GM19463 (cell line): ENCODE measurements around the gene FGFR3.

ENCODE experiments used
- ATAC-seq: cut with Tn5 transposase; IDR thresholded peaks from one replicate; pipeline ENCODE4 v1.9.1; 2021; ENCODE audit warnings: mild to moderate bottlenecking, moderate library complexity; ENCODE audit not compliant: unreplicated experiment

Gene FGFR3

DNA sequence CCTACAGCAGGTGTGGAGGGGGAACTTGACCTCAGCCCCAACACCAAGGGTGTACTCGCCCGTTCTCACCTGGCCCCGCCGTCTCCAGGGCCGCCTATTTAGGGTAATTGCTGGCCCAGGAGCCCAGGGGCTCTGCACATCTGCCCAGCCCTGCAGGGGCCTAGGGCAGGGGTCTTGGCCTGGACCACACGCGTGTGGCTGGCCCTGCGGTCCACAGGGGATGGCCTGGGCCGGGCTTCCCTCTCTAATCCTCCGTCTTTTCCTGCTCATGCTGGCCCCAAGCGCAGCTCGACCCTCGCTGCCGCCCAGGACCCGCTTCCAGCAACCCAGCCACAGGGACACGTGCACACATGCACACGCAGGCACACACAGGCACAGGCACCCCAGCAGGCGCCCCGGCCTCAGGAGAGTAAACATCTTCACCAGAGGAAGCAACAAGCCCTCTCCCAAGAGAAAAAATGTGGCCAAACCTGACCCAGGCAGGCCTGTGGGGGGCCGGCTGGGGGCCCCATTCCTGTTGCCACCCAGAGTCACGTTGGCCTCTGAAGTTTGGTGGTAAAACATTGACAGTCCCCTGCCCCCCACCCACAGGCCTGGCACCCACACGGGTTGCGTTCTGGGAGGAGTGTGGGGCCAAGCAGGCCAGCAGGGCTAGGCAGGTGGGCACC lies 24.6 kb upstream of the FGFR3 start:
- no peak for ATAC-seq

DNA sequence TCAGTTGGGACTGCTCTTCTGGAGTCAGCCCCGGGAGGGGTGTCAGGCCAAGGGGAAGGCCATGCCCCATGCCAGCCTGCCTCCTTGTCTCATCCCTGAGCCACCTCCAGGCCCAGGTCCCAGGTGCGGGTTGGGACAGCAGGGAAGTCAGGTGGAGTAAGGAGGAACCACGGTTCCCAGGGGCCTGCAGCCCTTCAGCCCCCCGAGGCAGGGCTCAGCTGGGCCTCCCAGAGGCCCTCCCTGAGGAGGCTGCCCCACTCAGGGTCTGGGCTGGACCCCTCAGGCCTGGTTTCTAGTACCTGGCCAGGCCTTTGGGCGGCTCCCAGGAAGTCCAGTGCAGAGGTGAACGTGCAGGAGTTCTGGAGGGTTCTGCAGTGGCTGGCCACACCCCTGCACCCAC lies 23.4 kb upstream of the FGFR3 start:
- ATAC-seq, result no peak

- no peak for ATAC-seq
These were observed 22.8 kb upstream of the FGFR3 start for GRCh38 chr4:1770245-1770644.

- no peak for ATAC-seq
These were observed 22.3 kb upstream of the FGFR3 start for GRCh38 chr4:1770791-1771231.

GRCh38 chr4:1771555-1772305 lies 21.4 kb upstream of the FGFR3 start:
- ATAC-seq, result no peak

GRCh38 chr4:1772853-1773538 lies 20.1 kb upstream of the FGFR3 start:
- no peak for ATAC-seq

DNA sequence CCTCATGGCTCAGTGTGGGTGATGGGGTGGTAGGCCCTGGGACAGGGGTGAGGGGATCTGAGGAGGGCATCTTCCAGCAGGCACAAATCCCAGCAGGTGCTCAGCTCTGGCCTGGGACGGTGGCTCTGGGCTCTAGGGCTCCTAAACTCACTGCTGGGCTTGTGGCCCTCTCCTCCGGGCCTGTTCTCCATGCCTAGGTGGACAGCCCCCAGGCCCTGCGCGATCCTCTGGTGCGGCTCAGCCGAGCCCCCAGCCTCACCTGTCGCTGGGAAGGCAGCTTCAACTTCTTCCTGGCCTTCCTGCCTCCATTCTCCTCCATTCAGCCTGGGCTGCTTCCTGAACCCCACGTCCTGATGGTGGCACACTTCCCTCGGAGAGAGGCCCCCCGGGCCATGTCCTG lies 19.3 kb upstream of the FGFR3 start:
- ATAC-seq, result no peak

DNA sequence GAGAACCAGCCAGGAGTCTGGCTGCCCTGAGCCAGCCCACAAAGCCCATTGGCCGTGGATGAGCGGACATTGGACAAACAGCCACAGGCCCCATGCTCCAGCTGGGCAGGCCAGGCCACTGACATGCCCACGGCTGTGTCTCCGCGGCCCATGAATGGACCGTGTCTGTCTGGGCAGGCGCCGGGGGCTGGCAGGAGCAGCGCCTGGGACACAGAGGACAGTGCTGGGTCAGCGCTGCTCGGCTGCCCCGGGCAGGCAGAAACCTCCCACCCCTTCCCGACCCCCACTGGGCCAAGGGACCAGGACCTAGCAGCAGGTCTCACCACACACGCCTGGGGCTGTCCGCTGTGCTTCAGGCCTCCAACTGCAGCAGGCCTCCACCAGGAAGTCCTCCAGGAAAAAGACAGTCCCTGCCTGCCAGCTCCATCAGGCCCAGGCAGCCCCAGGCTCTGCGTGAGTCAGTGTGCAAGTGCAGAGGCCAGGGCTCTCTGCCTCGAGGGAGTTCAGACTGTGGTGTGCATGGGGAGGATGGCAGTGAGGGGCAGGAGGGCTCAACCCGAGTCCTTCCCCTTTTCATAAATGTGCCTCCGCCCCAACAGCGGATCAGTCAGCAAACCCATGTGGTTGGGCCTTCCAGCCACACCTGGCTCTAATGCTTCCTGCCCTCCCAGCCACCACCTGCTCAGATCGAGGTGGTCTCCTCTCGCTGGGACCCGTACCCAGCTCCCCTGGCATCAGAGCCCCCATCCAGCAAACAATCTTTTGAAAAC lies 17.2 kb upstream of the FGFR3 start:
- no peak for ATAC-seq

GRCh38 chr4:1776521-1777161 lies 16.5 kb upstream of the FGFR3 start:
- no peak for ATAC-seq

- ATAC-seq, result no peak
These were observed 15.1 kb upstream of the FGFR3 start for GRCh38 chr4:1777822-1778641.

- no peak for ATAC-seq
These were observed 14.3 kb upstream of the FGFR3 start for GRCh38 chr4:1778642-1779392.

- no peak for ATAC-seq
These were observed 13.3 kb upstream of the FGFR3 start for GRCh38 chr4:1779588-1780382.

DNA sequence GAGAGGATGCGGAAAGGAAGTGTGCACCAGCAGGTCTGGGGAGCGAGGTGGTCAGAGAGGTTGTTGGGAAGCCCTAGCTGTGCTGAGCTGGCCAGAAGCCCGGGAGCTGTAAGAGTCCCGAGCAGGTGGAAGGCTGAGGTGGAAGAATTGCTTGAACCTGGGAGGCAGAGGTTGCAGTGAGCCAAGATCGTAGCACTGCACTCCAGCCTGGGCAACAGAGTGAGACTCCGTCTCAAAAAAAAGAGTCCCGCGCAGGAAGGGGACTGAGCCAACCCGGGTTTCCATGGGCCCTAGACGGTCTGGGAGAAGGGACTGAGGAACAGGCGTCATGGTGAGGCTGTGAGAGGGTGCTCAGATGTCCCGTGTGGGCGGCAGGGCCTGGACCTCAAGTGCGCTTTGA lies 12.7 kb upstream of the FGFR3 start:
- no peak for ATAC-seq

- no peak for ATAC-seq
These were observed 10.1 kb upstream of the FGFR3 start for GRCh38 chr4:1783015-1783414.

DNA sequence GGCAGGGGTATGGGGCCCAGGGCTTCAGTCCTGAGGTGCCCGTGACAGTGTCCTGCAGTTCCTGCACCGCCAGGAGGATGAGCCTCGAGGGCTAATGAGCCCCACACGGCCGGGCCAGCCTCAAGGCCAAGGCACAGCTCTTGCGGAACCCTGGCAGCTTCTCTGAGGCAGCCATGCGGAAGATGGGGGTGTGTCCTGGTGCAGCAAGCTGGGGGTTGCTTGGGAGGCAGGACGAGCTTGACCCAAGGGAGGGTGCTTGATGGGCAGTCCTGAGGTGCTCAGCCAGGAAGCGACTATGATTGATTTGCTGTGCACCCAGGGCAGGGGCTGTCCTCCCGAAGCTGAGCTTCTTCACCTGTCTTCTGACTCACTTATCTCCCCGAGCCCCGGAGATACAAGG lies 9.1 kb upstream of the FGFR3 start:
- ATAC-seq, result no peak

DNA sequence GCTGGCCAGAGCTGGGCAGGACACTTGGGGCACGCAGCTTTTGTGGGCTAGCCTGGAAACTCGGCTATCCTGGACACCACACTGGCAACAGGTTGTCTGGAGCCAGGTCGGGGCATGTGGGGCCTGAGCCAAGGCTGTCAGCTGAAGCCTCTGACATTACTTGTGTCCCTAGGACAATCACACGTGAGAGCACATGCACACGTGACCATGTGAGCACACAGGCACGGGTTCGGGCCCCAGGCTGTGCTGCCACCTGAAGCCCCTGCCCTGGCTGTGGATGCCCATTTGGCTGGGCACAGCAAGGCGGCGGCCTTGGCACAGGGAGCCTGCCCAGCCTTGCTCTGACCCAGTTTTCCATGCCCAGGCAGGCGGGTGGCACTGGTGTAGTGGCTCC lies 8.7 kb upstream of the FGFR3 start:
- no peak for ATAC-seq

DNA sequence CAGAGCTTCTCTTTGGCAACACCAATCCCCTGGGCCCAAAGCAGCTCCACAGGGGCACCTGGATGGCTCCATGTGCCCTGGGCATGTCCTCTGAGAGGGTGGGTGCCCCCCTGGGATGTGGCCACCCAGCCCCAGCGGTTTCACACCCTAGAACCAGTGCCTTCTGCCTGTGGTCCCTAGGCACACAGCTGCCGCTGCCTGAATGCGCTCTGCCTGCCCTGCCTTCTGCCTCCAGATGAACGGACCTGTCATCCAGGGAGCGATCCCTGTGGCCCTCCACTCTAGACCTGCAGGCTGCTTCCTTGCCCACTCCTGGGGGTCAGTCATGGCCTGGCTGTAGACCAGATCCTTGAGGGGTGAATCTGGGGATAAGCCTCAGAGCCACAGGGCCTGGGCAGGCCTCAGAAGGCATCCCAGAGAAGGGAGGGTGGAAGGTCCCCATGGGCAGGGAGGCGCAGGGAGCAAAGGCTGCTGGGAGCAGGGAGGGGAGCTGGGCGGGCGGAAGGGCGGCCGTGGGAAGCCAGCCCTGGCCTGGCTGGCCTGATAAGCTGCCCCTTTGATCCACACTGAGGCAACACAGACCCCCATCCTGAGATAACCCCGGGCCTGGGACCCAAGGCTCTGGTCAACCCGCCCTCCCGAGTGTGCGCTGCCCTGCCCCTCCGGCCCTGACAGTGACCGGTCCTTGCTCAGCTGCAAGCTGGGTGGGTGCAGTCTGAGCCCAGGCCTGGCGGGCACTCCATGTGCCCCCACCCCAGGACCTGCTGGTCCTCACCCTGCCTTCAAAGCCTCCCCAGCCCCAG lies 8.1 kb upstream of the FGFR3 start:
- no peak for ATAC-seq

- no peak for ATAC-seq
These were observed 7.5 kb upstream of the FGFR3 start for GRCh38 chr4:1785592-1785991.
